Ishikawa (cell line): Measurements from ENCODE around the gene SLC2A10.

Experiments used
- CEBPB ChIP-seq: IDR thresholded peaks from 2 replicates; pipeline ENCODE4 v1.6.1; 2012
- EP300 ChIP-seq: IDR thresholded peaks from 2 replicates; pipeline ENCODE4 v1.6.1; 2012; ENCODE audit warnings: borderline replicate concordance
- FOXM1 ChIP-seq: IDR thresholded peaks from 2 replicates; pipeline ENCODE4 v1.6.1; 2012; ENCODE audit warnings: low read depth, borderline replicate concordance
- NFIC ChIP-seq: IDR thresholded peaks from 2 replicates; pipeline ENCODE4 v1.6.1; 2012
- RAD21 ChIP-seq: IDR thresholded peaks from 2 replicates; pipeline ENCODE4 v1.6.1; 2012; ENCODE audit warnings: low read depth
- TCF12 ChIP-seq: IDR thresholded peaks from 2 replicates; pipeline ENCODE4 v1.6.1; 2012; ENCODE audit warnings: low read depth
- TEAD4 ChIP-seq: IDR thresholded peaks from 2 replicates; pipeline ENCODE4 v1.6.1; 2012
- YY1 ChIP-seq: IDR thresholded peaks from 2 replicates; pipeline ENCODE4 v1.6.1; 2012; ENCODE audit warnings: low read depth
- TF ChIP-seq, protein P1 (sequence below): IDR thresholded peaks from 2 replicates; pipeline ENCODE4 v1.6.1; 2012
- TF ChIP-seq, protein P2 (sequence below): IDR thresholded peaks from 2 replicates; pipeline ENCODE4 v1.6.1; 2012; ENCODE audit warnings: low read depth, mild to moderate bottlenecking

DNA sequence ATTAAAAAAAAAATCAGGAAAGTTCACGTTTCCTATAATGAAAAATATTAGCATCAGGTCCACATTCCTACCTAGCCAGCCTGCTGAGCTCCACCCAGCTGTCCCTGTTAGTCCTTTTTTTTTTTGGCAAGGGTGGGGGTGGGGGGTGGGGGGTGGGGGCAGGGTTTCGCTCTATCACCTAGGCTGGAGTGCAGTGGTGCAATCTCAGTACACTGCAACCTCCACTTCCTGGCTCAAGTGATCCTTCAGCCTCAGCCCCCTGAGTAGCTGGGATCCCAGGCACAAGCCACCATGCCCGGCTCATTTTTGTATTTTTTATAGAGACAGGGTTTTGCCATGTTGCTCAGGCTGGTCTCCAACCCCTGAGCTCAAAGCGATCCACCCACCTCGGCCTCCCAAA is 7.5 kb upstream of the SLC2A10 start:
- TF ChIP-seq TEAD4 = no peak
- no peak for TF ChIP-seq EP300
- TF ChIP-seq, protein P1, sequence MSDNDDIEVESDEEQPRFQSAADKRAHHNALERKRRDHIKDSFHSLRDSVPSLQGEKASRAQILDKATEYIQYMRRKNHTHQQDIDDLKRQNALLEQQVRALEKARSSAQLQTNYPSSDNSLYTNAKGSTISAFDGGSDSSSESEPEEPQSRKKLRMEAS = no peak
- no peak for TF ChIP-seq FOXM1
- TF ChIP-seq CEBPB = no peak
- TF ChIP-seq, protein P2, sequence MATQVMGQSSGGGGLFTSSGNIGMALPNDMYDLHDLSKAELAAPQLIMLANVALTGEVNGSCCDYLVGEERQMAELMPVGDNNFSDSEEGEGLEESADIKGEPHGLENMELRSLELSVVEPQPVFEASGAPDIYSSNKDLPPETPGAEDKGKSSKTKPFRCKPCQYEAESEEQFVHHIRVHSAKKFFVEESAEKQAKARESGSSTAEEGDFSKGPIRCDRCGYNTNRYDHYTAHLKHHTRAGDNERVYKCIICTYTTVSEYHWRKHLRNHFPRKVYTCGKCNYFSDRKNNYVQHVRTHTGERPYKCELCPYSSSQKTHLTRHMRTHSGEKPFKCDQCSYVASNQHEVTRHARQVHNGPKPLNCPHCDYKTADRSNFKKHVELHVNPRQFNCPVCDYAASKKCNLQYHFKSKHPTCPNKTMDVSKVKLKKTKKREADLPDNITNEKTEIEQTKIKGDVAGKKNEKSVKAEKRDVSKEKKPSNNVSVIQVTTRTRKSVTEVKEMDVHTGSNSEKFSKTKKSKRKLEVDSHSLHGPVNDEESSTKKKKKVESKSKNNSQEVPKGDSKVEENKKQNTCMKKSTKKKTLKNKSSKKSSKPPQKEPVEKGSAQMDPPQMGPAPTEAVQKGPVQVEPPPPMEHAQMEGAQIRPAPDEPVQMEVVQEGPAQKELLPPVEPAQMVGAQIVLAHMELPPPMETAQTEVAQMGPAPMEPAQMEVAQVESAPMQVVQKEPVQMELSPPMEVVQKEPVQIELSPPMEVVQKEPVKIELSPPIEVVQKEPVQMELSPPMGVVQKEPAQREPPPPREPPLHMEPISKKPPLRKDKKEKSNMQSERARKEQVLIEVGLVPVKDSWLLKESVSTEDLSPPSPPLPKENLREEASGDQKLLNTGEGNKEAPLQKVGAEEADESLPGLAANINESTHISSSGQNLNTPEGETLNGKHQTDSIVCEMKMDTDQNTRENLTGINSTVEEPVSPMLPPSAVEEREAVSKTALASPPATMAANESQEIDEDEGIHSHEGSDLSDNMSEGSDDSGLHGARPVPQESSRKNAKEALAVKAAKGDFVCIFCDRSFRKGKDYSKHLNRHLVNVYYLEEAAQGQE = no peak
- no peak for TF ChIP-seq YY1
- no peak for TF ChIP-seq TCF12
- no peak for TF ChIP-seq NFIC
- TF ChIP-seq RAD21 = no peak
